Endodermal cell (in vitro differentiated cells): Measurements from ENCODE around the gene CDK11A. TPM values are rescaled to one million over a fixed set of nuclear protein-coding genes. Genes with fewer than 3 reads are reported as not detected.

ENCODE experiments used
- DNase-seq: peaks from one replicate; pipeline ENCODE4 v3.0.0-alpha.2; 2017
- H3K27ac ChIP-seq: 2 replicates; pipeline ENCODE4 v1.5.1; 2013; ENCODE audit warnings: mild to moderate bottlenecking, low read depth, low read length, moderate library complexity
- H3K27me3 ChIP-seq: 2 replicates; pipeline ENCODE4 v1.6.1; 2013; ENCODE audit warnings: mild to moderate bottlenecking, low read length, moderate library complexity; ENCODE audit not compliant: insufficient read depth, control insufficient read depth, poor library complexity, severe bottlenecking
- H3K36me3 ChIP-seq: 2 replicates; pipeline ENCODE4 v1.7.0; 2013; ENCODE audit warnings: mild to moderate bottlenecking, low read length, moderate library complexity; ENCODE audit not compliant: control insufficient read depth, insufficient read depth
- H3K4me1 ChIP-seq: one replicate; pipeline ENCODE4 v1.7.0; 2013; ENCODE audit warnings: low read length; ENCODE audit not compliant: control insufficient read depth, insufficient read depth
- H3K4me3 ChIP-seq: 2 replicates; pipeline ENCODE4 v1.5.1; 2013; ENCODE audit warnings: mild to moderate bottlenecking, low read length, moderate library complexity
- H3K9ac ChIP-seq: 2 replicates; pipeline ENCODE4 v1.6.1; 2013; ENCODE audit warnings: mild to moderate bottlenecking, low read length, moderate library complexity; ENCODE audit not compliant: poor library complexity, severe bottlenecking; ENCODE audit errors: extremely low read depth
- H3K9me3 ChIP-seq: 2 replicates; pipeline ENCODE4 v1.6.1; 2013; ENCODE audit warnings: mild to moderate bottlenecking, low read length, moderate library complexity; ENCODE audit not compliant: control insufficient read depth
- H3K27ac Mint-ChIP-seq: 2 replicates; pipeline ENCODE4 v1.8.0; 2020; ENCODE audit warnings: mixed read lengths
- H3K27me3 Mint-ChIP-seq: 2 replicates; pipeline ENCODE4 v1.8.0; 2021; ENCODE audit warnings: mild to moderate bottlenecking, mixed read lengths; ENCODE audit not compliant: insufficient read depth
- H3K36me3 Mint-ChIP-seq: 2 replicates; pipeline ENCODE4 v1.8.0; 2020; ENCODE audit warnings: low read depth, mixed read lengths
- H3K4me1 Mint-ChIP-seq: 2 replicates; pipeline ENCODE4 v1.8.0; 2020; ENCODE audit warnings: mixed read lengths
- H3K4me3 Mint-ChIP-seq: 2 replicates; pipeline ENCODE4 v1.8.0; 2020; ENCODE audit warnings: mild to moderate bottlenecking, moderate library complexity, mixed read lengths
- H3K9me3 Mint-ChIP-seq: 2 replicates; pipeline ENCODE4 v1.8.0; 2020; ENCODE audit warnings: mild to moderate bottlenecking, mixed read lengths
- WGBS, 2 experiments: methylation state at CpG; one replicate each; pipeline versions ENCODE4 v1.1.5 to v1.1.7; 2013; ENCODE audit warnings: missing lambda C conversion rate in 2 of 2, mixed read lengths in 1 of 2; ENCODE audit not compliant: insufficient coverage in 1 of 2, insufficient read length in 1 of 2; 5-methylcytosine and 5-hydroxymethylcytosine counted together
- total RNA-seq, 2 donors: library from RNA; stranded (reverse); fragmentation: NEBNext Ultra II Directional in 1 of 2; extraction: Animal tissue kit (Norgen Biotek cat#: 25700) in 1 of 2; gene quantifications; 2 replicates in 1 of 2; 3 replicates in 1 of 2; pipeline ENCODE4 v1.2.1, GENCODE V29; 2021
- TF ChIP-seq, protein P1 (sequence below): fragments of 200-600 bp; sonication (generic); conservative IDR thresholded peaks from 2 replicates; pipeline ENCODE4 v1.5.0; 2021; ENCODE audit warnings: antibody characterized with exemption, mild to moderate bottlenecking

Gene CDK11A
- total RNA-seq, 2 donors from 2014 or later, result 61.0 to 62.1 TPM

DNA sequence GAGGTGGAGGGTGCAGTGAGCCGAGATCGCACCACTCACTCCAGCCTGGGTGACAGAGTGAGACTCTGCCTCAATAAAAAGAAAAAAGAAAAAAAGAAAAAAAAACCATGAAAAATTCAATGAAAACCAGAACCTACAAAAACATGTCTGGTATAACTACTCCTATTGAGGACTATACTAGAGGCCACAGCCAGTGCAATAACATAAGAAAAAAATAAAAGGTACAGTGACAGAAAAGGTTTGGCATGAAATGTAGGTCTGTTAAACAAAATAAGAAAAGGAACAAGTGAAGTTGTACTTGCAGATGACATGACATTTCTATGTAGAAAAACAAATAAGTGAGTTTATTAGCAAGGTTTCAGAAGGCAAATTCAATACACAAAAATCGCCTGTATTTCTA is 45.9 kb upstream of the CDK11A start:
- H3K9ac ChIP-seq, result no peak overlapping the region
- no peak overlapping the region for H3K27ac ChIP-seq
- no peak overlapping the region for H3K27ac Mint-ChIP-seq
- H3K4me1 ChIP-seq, result no peaks in the 10 kb centered on the region
- H3K9me3 Mint-ChIP-seq, result peaks cover 28% of the 10 kb centered on the region
- no peaks in the 10 kb centered on the region for H3K4me1 Mint-ChIP-seq
- H3K36me3 Mint-ChIP-seq, result peaks cover 60% of the 10 kb centered on the region
- 93% methylated on average over 3 of the region's 3 CpGs; no CpG with 5 or more reads in 1 of the 2 experiments for WGBS, 2 experiments
- H3K36me3 ChIP-seq, result peaks cover 45% of the 10 kb centered on the region
- no peaks in the 10 kb centered on the region for H3K27me3 ChIP-seq
- H3K4me3 ChIP-seq, result no peak overlapping the region
- TF ChIP-seq, protein P1, sequence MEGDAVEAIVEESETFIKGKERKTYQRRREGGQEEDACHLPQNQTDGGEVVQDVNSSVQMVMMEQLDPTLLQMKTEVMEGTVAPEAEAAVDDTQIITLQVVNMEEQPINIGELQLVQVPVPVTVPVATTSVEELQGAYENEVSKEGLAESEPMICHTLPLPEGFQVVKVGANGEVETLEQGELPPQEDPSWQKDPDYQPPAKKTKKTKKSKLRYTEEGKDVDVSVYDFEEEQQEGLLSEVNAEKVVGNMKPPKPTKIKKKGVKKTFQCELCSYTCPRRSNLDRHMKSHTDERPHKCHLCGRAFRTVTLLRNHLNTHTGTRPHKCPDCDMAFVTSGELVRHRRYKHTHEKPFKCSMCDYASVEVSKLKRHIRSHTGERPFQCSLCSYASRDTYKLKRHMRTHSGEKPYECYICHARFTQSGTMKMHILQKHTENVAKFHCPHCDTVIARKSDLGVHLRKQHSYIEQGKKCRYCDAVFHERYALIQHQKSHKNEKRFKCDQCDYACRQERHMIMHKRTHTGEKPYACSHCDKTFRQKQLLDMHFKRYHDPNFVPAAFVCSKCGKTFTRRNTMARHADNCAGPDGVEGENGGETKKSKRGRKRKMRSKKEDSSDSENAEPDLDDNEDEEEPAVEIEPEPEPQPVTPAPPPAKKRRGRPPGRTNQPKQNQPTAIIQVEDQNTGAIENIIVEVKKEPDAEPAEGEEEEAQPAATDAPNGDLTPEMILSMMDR, result no peak
- H3K4me3 Mint-ChIP-seq, result no peak overlapping the region
- peaks cover 18% of the 10 kb centered on the region for H3K9me3 ChIP-seq
- DNase-seq, result no peak
- no peaks in the 10 kb centered on the region for H3K27me3 Mint-ChIP-seq

DNA sequence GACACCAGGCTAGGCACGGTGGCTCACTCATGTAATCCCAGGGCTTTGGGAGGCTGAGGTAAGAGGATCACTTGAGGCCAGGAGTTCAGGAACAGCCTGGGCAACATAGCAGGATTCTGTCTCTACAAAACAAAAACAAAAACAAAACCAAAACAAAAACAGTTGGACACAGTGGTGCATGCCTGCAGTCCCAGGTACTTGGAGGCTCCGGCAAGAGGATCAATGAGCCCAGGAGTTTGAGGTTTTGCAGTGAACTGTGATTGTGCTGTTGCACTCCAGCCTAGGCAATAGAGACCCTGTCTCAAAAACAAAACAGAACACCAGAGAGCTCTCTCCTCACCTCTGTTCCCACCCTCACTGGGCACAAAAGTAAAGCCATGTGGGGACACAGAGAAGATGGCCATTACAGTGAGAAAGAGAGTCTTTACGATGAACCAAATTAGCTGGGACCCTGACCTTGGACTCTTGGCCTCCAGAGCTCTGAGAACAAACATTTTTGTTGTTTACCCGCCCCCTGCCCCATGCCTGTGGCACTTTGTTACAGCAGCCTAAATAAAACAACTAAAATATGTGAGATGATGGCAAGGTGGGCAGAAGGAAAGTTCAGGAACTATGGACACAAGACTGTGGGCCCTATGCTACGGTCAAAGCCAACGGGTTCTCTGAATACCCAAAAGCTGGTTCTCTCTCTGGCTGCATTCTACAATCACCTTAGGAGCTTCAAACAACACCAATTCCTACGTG is 44.3 kb upstream of the CDK11A start:
- no peak overlapping the region for H3K4me3 ChIP-seq
- peaks cover 28% of the 10 kb centered on the region for H3K9me3 Mint-ChIP-seq
- no peaks in the 10 kb centered on the region for H3K4me1 ChIP-seq
- no peaks in the 10 kb centered on the region for H3K4me1 Mint-ChIP-seq
- no peaks in the 10 kb centered on the region for H3K27me3 ChIP-seq
- no peaks in the 10 kb centered on the region for H3K27me3 Mint-ChIP-seq
- 96 to 100% methylated on average over 6 to 7 of the region's 7 CpGs for WGBS, 2 experiments
- DNase-seq, result no peak
- no peak overlapping the region for H3K27ac ChIP-seq
- peak overlapping the region; percentile 61 for H3K27ac Mint-ChIP-seq
- H3K4me3 Mint-ChIP-seq, result no peak overlapping the region
- H3K36me3 ChIP-seq, result peaks cover 46% of the 10 kb centered on the region
- H3K36me3 Mint-ChIP-seq, result peaks cover 69% of the 10 kb centered on the region
- H3K9me3 ChIP-seq, result peaks cover 18% of the 10 kb centered on the region
- no peak overlapping the region for H3K9ac ChIP-seq
- TF ChIP-seq, protein P1, result no peak

- no peaks in the 10 kb centered on the region for H3K4me1 ChIP-seq
- no peak overlapping the region for H3K4me3 Mint-ChIP-seq
- peaks cover 49% of the 10 kb centered on the region for H3K36me3 ChIP-seq
- H3K9me3 ChIP-seq, result no peaks in the 10 kb centered on the region
- H3K27ac ChIP-seq, result no peak overlapping the region
- no peak overlapping the region for H3K9ac ChIP-seq
- H3K27me3 Mint-ChIP-seq, result no peaks in the 10 kb centered on the region
- no peak for DNase-seq
- no peaks in the 10 kb centered on the region for H3K4me1 Mint-ChIP-seq
- peak overlapping the region; percentile 26 for H3K27ac Mint-ChIP-seq
- peaks cover 70% of the 10 kb centered on the region for H3K36me3 Mint-ChIP-seq
- H3K27me3 ChIP-seq, result no peaks in the 10 kb centered on the region
- WGBS, 2 experiments, result 94 to 95% methylated on average over 17 to 22 of the region's 23 CpGs
- no peak overlapping the region for H3K4me3 ChIP-seq
- H3K9me3 Mint-ChIP-seq, result peaks cover 9% of the 10 kb centered on the region
- TF ChIP-seq, protein P1, result no peak
These were observed 40.8 kb upstream of the CDK11A start for GRCh38 chr1:1764876-1765470.
